ENCODE results near the gene SLC7A9.

SLC7A9 gene

GRCh38 chr19:32869369-32869965, at the start of gene SLC7A9:
SLC7A9 (minus strand) TSS chr19:32869767; CDS start chr19:32868534, 1,233 bp downstream.
- DNase-seq (ENCODE audit: low spot score), result no peak
- FAIRE-seq, result no peak

GRCh38 chr19:32919365-32919764, 49.8 kb upstream of the SLC7A9 start:
- DNase-seq (ENCODE audit: low spot score), result no peak
- FAIRE-seq, result no peak

- DNase-seq (ENCODE audit: low spot score) (no peak), FAIRE-seq (no peak)
Observed at GRCh38 chr19:32917616-32917996, 48.0 kb upstream of the SLC7A9 start.

GRCh38 chr19:32916969-32917615, 47.5 kb upstream of the SLC7A9 start:
- no peak for FAIRE-seq
- no peak for DNase-seq (ENCODE audit: low spot score)

- DNase-seq (ENCODE audit: low spot score), result no peak
- no peak for FAIRE-seq
Observed at GRCh38 chr19:32914879-32915660, 45.5 kb upstream of the SLC7A9 start.

- DNase-seq (ENCODE audit: low spot score), result no peak
- FAIRE-seq, result no peak
Observed at GRCh38 chr19:32911467-32911866, 41.9 kb upstream of the SLC7A9 start.

- FAIRE-seq (no peak), DNase-seq (ENCODE audit: low spot score) (no peak)
Observed at GRCh38 chr19:32910874-32911273, 41.3 kb upstream of the SLC7A9 start.

GRCh38 chr19:32910094-32910493, 40.5 kb upstream of the SLC7A9 start:
- DNase-seq (ENCODE audit: low spot score), result no peak
- FAIRE-seq, result no peak

- FAIRE-seq (no peak), DNase-seq (ENCODE audit: low spot score) (no peak)
Observed at GRCh38 chr19:32909257-32909656, 39.7 kb upstream of the SLC7A9 start.

GRCh38 chr19:32908641-32909190, 39.1 kb upstream of the SLC7A9 start:
- no peak for DNase-seq (ENCODE audit: low spot score)
- no peak for FAIRE-seq

- DNase-seq (ENCODE audit: low spot score) (no peak), FAIRE-seq (no peak)
Observed at GRCh38 chr19:32902448-32902847, 32.9 kb upstream of the SLC7A9 start.

- DNase-seq (ENCODE audit: low spot score) (no peak), FAIRE-seq (no peak)
Observed at GRCh38 chr19:32901504-32902161, 32.1 kb upstream of the SLC7A9 start.

GRCh38 chr19:32896516-32897214, 27.1 kb upstream of the SLC7A9 start:
- FAIRE-seq (no peak), DNase-seq (ENCODE audit: low spot score) (no peak)

- DNase-seq (ENCODE audit: low spot score), result no peak
- FAIRE-seq, result no peak
Observed at GRCh38 chr19:32895384-32895783, 25.8 kb upstream of the SLC7A9 start.

- DNase-seq (ENCODE audit: low spot score), result no peak
- no peak for FAIRE-seq
Observed at GRCh38 chr19:32891609-32892008, 22.0 kb upstream of the SLC7A9 start.

- DNase-seq (ENCODE audit: low spot score) (no peak), FAIRE-seq (no peak)
Observed at GRCh38 chr19:32890841-32891240, 21.3 kb upstream of the SLC7A9 start.

GRCh38 chr19:32890326-32890725, 20.8 kb upstream of the SLC7A9 start:
- FAIRE-seq, result no peak

GRCh38 chr19:32889137-32889934, 19.8 kb upstream of the SLC7A9 start:
- no peak for DNase-seq (ENCODE audit: low spot score)

More at GRCh38 chr19:32890326-32890725, 20.8 kb upstream of the SLC7A9 start:
- no peak for DNase-seq (ENCODE audit: low spot score)

GRCh38 chr19:32887572-32888215, 18.1 kb upstream of the SLC7A9 start:
- DNase-seq (ENCODE audit: low spot score) (no peak), FAIRE-seq (no peak)

More at GRCh38 chr19:32889137-32889934, 19.8 kb upstream of the SLC7A9 start:
- FAIRE-seq, result no peak

- no peak for DNase-seq (ENCODE audit: low spot score)
- FAIRE-seq, result no peak
Observed at GRCh38 chr19:32886241-32886640, 16.7 kb upstream of the SLC7A9 start.

All from RCC 7860 (cell line).